HG03139 (cell line): ENCODE measurements around the gene RIC8B.
A peak's percentile ranks its signal among the peaks of the same experiment; 100 is the strongest.

Experiments
- ATAC-seq: cut with Tn5 transposase; IDR thresholded peaks from one replicate; pipeline ENCODE4 v1.9.1; 2021; ENCODE audit not compliant: unreplicated experiment

RIC8B gene

DNA sequence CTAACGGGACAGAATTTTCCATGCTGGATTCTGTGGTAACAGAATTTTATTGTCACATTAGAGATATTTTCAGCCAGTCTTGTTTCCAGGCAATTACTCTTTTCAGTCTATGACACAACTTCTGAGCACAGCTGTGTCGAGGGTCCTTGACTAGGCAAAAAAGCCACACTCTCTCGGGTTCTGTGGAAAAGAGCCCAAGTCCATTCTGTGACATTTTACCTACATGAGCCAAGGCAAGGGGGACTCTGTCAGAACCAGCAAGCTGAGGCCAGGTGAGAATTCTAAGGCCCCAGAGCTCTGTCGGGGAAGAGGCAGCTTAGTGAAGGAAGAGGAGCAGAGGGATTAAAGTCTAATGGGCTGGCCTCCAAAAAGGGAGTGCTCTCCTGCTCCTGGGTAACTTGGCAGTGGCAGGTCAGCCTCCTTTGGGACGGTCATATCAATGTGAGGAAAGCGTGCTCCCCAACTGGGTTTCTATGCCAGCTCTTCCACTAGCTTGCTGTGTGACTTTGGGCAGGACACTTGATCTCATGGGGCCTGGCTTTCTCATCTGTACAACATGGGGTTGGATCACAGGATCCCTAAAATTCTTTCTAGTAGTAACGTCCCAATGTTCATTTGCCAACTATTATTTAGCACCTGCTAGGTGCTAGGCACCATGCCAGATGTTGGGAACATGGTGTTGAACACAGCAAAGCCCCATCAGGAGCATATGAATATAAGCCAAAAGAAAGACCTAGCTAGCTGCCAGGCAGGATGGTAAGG lies 16.0 kb upstream of the RIC8B start:
- ATAC-seq, result no peak

DNA sequence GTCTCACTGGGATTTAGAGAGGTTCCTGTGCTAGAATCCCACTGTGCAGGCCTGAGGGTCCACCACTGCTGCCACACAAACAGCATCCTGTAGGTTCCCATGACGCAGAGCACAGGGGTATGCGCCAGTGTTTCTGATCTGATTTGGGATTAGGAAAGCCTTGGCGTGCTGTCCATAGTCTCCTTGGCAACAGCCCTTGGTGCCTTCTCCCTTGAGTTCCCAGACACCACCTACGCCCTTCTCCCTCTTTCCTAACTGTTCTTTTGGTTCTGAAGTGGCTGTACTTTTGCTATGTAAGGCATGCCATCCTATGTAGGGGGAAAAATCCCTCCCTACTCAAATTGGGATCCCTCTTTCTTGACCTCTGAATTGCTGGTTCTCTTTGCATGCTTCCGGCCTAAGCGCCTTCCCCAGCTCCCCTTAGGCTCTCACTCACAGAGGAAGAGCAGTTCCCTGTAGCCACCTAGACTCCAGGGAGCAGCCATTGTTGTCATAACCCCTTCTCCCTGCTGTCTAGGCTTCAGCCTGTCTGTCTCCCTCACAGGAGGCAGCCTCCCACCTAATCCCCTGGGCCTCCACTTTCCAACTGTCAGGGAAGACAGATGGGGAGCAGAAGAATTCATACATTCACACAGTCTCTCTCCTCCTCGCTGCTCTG lies 14.8 kb upstream of the RIC8B start:
- ATAC-seq, result no peak

DNA sequence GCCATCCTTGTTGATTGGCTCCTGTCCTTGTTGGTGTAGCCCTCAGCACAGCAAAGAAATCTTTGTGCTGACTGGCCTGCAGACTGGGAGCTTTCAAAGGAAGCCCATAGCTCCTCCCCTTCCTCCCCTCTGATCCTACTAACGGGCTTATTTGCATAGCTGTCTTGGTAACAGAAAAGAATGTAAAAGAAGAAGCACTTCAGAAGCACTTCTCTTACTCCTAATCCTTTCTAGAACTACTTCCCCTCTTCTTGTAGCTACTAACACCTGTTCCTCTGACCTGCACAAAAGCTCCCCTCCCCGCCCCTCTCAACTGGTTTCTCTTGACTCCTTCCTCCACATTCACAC lies 14.3 kb upstream of the RIC8B start:
- ATAC-seq, result peak; percentile 98

DNA sequence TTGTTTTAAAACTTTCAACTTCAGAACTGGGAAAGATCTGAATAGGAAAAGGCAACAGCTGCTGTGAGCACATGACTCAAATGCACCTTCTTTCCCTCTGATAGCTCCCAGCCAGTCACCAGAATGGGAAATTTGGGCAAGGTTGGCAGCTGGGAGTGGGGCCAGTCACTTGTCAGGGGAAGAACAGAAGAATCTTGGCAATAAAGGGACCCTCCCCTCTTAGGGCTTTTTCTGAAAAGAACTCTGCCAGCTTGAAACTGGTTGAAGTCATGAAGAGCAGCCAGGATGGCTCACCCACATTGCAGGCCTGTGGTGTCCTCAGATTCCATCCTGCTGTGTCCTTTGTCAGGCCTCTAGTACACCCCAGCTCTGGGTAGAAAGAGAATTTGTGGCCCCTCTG lies 10.3 kb upstream of the RIC8B start:
- ATAC-seq, result no peak

DNA sequence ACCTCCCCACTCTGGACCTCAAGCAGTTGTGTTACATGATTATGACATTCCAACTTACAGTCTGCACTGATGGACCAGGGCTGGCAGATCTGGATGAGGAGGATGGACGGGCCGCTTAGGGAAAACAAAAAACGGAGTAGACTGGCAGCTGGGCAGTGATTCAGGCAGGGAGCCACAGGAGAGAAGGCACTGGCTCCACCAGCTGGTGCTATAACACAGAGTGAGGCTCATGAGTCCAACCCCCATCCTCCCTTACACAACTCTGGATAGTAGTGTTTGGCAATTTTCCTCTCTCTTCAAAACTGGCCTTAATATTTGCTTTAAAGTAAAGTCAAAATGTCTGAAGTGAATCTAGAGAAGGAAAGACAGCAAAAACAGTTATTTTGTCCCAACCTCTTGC lies 9.7 kb upstream of the RIC8B start:
- ATAC-seq, result no peak

DNA sequence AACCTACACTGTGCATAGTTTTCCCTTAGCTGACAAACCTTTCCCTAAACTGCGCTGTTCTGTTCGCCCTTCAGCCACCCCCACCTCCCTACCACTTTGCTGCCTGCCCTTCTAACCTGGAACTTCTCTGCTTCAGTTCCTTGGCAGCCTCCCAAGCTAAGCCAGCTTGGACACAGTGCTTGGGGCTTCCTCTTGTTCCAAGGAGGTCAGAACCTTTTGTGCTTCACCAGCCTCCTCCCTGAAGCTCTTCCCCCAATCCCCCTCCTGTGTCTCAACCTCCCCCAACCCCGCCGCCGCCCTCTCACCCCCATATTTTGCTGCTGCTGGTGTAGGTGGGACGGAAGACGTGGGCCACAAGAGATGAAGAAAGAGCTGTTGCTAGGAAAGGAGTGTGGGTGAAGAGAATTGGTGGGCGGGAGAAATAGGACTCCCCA lies 8.1 kb upstream of the RIC8B start:
- no peak for ATAC-seq

DNA sequence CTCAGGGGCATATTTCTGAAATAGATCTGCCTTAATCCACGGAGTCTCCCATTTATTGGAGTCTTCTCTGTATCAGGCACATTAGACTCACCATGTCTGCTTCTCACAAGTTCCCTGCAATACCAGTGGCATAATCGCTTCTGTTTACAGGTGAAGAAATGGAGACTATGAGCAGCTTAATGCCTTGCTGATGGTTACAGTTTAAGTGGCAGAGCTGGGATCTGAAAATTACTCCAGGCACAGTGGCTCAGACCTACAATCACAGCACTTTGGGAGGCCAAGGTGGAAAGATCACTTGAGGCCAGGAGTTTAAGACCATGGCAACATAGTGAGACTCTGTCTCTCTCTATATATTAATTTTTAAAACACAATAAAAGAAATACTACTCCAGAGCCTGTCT lies 7.3 kb upstream of the RIC8B start:
- no peak for ATAC-seq

DNA sequence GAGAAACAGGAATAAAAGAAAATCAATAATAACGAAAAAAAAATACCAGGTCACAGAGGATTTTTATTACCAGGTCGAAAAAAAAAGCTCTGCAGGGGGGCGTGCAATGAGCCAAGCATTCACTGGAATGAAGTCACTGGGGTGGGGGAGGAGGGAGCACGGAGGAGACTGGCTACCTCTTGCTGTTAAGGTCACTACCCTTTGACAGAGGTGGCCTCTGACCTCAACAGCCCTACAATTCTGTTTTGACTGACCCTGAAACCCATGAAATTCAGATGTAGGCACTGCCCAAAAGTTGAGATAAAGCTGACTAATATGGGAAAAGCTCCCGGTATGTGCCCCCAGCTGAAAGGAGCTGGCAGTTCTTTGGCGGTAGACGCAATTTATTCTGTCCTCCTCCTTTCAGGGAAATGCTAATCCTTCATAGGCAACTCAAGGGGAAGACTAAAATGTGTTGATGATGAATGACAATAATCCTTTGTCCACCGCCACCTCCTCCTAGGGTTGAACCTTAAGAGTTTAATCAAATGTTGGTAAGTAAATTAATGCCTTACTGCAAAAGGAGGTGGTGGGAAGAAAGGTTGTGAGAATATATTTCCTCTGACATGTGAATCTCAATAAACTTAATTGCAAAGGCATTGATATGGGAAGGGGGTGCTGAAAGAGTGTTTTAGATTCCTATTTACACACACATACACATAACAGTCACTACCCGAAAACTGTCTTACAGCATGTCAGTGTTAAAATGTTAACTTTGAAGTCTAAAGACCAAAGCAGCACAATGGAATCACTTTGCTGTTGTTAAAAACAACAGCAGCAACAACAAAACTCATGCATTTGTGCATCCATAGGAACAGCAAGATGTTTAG lies 6.3 kb upstream of the RIC8B start:
- ATAC-seq, result no peak

DNA sequence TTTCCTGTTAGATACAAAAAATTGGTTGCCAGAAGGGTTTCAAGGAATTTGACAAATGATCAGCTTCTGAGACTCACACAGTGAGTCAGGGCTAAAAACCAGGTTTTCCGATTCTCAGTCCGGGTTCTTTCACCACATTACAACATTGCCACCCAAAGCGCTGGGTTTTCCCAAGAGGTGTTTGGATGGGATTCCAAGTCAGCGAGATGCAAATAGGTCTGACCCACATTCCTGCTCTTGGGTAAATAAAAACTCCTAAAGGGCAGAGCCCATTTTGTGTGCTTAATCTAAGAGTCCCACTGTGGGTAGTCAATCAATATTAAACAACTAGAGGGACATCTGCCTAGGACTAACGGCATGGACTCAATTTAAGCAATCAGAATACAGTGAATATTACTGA lies 5.4 kb upstream of the RIC8B start:
- ATAC-seq, result no peak

DNA sequence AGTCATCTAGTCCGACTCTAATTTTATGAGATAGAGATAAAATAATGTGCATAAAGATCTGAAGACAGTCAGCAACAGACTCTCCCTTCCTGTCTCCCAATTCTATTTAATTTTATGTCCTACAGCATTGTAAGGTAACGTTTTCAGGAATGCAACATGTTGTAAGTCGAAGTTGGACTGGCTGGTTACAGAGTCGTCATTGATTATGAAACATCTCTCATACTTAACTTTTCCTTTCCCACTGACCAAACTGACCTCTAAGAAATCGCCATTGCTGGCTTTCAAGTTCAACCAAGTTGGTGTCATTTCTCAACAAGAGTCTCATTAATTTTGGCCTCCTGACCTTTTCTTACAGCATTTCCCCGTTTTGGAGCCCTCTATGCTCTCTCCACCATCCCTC lies 4.9 kb upstream of the RIC8B start:
- ATAC-seq, result no peak

DNA sequence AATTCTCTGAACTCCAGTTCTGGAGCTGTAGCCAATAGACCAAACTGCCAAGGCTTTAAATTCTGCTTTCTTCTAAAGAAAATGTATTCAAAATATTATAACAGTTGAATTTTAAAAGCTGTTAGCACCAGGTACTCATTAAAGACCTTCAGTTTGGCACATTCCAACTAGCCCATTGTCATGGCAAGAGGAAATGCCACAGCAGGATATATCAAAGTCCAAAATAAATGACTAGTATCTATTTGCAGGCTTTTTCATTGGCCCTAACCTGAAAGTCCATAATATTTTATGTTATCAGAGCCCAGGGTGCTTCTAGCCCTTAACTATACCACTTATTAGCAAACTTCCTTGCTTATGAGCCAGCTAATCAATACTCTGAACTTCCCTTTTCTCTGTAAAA lies 3.1 kb upstream of the RIC8B start:
- ATAC-seq, result no peak

DNA sequence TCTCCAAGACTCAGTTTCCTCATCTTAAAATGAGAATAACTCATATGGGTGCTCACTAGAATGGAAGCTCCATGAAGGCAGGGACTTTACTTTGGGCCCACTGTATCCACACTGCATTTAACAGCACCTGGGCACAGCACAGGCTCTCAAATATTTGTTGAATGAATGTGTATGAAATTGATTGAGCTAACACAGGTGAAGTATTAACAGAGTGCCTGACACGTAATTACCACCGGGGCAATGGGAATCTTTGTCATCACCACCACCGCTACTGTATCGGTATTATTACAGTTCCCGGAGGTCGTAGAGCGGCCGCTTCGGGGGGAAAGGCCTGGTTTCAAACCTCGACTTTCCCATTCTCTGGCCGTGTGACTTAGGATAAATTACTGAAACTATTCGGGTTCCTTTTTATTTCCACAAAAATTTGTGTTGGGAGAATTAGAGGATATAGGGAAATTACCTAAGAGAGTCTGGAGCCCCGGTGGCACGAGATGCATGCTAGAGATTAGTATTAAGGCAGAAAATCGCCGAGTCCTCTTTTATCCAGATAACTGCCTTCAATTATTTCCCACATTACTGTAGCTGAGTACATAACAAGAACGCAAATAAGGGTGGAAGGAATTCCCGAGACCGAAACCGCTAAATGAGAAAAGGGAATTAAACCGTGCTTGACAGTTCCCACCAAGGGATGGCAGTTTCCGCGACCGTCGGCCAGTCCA lies 1.0 kb upstream of the RIC8B start:
- no peak for ATAC-seq

DNA sequence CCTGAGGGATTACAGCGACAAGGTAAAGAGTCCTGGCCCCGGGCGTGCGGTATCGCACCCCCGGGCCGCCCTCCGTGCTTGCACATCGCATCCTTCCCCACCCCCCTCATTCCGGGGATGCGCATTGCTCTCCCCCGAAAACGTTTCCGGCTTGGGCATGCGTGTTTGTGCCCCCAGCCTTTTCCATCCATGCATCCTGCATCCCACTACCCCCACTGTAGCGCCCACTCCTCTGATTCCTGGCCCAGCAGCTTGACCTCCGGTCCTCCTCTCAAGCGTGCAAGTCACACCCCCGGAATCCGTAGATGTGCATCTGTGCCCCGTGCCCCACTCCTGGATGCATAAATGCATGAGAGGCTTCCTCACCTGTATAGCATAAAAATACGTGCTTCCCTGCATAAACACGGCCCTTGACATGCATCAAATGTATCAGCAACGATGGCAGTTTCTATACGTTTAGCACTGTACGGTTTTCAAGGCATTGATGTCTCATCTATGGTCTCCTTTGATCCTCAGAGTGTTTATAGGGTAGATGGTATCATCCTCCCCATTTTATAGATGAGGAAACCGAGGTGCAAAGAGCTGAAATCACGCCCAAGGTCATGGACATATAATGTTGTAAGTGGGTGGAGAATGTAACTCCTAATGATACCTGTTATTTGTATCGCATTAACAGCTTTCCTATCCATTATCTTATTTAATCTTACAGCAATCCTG lies 484 bp downstream of the RIC8B start:
- ATAC-seq, result no peak

DNA sequence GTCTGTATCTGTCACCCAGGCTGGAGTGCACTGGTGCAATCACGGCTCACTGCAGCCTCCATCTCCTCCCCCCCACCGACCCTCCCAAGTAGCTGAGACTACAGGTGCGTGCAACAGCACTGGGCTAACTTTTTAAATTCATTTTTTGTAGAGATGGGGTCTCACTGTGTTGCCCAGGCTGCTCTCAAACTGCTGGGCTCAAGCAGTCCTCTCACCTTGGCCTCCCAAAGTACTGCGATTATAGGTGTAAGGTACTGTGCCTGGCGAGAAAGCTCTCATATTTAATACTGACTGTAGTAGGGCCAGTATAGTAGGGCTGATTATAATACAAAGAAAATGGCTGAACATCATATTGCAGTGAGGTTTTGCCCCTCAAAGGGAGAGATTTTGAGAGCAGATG lies 2.4 kb downstream of the RIC8B start:
- no peak for ATAC-seq

DNA sequence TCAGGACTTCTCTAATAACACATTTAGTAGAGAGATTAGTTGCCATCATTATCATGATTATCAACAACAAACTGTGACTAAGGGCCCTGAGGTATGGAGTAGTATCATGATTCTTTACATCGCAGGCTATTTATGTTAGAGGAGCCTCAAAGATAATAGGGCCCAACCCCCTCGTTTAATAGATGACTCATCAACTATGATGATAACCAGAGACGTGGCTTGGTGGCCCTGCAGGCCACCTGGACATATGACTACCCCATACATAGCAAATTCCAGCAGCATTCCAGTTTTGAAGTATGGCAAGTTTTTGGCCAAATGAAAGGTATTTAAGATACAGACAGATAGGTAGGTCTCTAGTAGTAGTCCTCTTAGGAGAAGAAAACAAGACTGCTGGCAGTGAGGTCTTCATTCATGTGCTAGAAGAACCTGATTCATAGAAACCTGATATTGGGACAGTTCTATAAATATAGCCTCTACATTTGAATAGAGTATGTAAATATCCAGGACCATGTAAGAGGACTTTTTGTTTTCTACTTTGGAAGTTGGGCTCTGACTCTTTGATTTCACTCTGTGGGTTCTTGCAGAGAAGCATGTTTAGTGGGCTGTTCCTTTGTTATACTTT lies 5.6 kb downstream of the RIC8B start:
- ATAC-seq, result no peak

DNA sequence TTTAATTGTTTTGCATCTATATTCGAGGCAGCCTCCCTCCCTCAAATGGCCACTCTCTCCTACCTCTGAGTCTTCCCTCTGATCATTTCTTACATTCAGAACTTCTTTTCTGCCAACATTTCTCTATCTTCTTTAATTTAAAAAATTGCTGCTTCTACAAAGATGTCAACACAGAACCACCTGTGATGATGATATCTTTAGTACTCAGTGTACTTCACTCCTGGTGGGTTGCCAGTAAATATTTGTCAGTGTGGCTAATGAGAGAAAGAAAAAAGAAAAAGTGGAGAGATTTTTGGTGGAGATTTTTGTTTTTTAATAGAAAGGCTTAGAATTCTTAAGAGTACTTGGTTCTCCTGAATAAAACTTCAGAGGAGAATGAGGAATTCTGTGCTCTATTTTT lies 8.1 kb downstream of the RIC8B start:
- ATAC-seq, result no peak

DNA sequence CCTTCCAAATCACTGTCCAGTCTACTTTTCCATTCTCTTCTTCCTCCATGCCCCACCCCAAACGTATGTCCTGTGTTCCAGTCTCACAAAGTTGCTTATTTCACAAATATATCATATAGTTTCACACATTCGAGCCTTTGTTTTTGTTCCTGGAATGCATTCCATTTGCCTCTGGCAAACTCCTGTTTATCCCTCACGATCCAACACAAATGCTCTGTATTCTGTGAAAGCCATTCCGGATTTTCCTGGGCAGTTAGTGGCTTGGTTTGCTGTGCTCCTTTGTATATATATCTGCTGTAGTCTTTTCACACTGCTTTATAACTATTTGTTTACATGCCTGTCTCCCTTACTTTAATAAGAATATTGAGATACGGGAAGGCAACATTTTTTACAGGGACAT lies 9.0 kb downstream of the RIC8B start:
- no peak for ATAC-seq

DNA sequence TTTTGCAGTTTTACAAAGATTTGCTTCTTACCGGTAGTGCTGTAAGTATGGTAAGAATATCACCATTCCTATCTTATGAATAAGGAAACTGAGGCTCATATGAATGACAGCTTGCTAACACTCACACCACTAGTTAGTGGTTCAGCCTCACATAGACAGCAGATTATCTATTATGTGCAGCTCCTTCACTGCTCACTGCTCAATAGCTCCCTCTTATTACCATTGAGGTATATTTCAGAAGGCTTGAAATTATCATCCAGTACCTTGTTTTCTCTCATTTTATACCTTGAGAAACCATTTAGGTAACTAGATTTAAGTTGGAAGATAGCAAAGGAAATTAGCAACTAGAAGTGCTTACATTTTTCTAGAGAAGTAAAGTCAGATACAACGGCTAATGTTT lies 15.5 kb downstream of the RIC8B start:
- ATAC-seq, result no peak

DNA sequence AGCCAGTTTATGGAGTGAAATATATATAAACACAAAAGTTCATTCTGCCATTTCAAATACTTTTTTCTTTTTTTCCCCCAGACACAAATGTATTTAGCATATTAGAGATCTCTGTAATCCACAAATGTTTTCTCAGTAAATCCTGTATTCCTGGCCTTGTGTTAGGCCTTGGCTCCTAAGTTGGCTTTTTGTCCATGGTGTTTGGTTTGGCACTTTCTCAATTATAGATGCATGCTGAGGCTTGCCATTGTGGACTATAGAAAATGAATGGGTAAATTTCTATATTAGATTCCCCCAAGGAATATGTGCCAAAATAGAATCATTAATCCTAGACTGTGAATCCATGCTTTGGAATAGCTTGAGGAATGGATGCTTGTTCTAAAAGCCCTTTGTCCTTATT lies 17.0 kb downstream of the RIC8B start:
- no peak for ATAC-seq

DNA sequence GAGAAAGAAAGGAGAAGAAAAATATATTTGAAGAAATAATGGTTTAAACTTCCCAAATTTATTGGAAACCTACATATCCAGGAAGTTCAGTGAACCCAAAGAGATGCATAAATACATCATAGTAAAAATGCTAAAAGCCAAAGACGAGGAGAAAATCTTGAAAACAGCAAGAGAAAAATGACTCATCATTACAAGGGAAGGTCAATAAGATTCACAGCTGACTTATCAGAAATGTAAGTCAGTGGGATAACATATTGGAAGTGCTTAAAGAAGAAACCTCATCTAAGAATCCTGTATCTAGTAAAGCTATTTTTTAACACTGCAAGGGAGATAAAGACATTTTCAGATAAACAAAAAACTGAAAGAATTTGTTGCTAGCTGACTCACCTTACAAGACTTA lies 19.9 kb downstream of the RIC8B start:
- ATAC-seq, result no peak
